A673 (cell line): ENCODE data around the gene TMEM132C.
"Not testable (repeated sequence)": the region's sequence is repeated elsewhere in the genome, so short reads cannot be mapped to it uniquely, and the experiment has no call there.

Experiments used
- CTCF ChIP-seq: fragments of 300-800, 200-600 bp; sonication (generic); conservative IDR thresholded peaks from 2 replicates; pipeline ENCODE4 v1.5.1; 2017; ENCODE audit warnings: low read depth, mild to moderate bottlenecking, antibody characterized with exemption, low read length, moderate library complexity, mixed read lengths
- EZH2 ChIP-seq: fragments of 200-600 bp; sonication (generic); IDR thresholded peaks from 2 replicates; pipeline ENCODE4 v1.6.1; 2017; ENCODE audit warnings: borderline replicate concordance, low read depth, mild to moderate bottlenecking, mixed read lengths, antibody characterized with exemption, low read length; ENCODE audit not compliant: poor library complexity, severe bottlenecking

- TF ChIP-seq CTCF, EZH2: not testable (repeated sequence)
These were observed 230.4 kb downstream of the TMEM132C start for GRCh38 chr12:128497376-128497775.
